Ishikawa (cell line): ENCODE measurements around the gene EID2B.
A peak's percentile ranks its signal among the peaks of the same experiment; 100 is the strongest.

Experiments
- CEBPB ChIP-seq: IDR thresholded peaks from 2 replicates; pipeline ENCODE4 v1.6.1; 2012
- CREB1 ChIP-seq: IDR thresholded peaks from 2 replicates; pipeline ENCODE4 v1.6.1; 2012; ENCODE audit warnings: low read depth
- EGR1 ChIP-seq: IDR thresholded peaks from 2 replicates; pipeline ENCODE4 v1.6.1; 2012
- EP300 ChIP-seq: IDR thresholded peaks from 2 replicates; pipeline ENCODE4 v1.6.1; 2012; ENCODE audit warnings: borderline replicate concordance
- FOXM1 ChIP-seq: IDR thresholded peaks from 2 replicates; pipeline ENCODE4 v1.6.1; 2012; ENCODE audit warnings: low read depth, borderline replicate concordance
- NFIC ChIP-seq: IDR thresholded peaks from 2 replicates; pipeline ENCODE4 v1.6.1; 2012
- RAD21 ChIP-seq: IDR thresholded peaks from 2 replicates; pipeline ENCODE4 v1.6.1; 2012; ENCODE audit warnings: low read depth
- TAF1 ChIP-seq: IDR thresholded peaks from 2 replicates; pipeline ENCODE4 v1.6.1; 2012; ENCODE audit warnings: low read depth, mild to moderate bottlenecking
- TCF12 ChIP-seq: IDR thresholded peaks from 2 replicates; pipeline ENCODE4 v1.6.1; 2012; ENCODE audit warnings: low read depth
- TEAD4 ChIP-seq: IDR thresholded peaks from 2 replicates; pipeline ENCODE4 v1.6.1; 2012
- YY1 ChIP-seq: IDR thresholded peaks from 2 replicates; pipeline ENCODE4 v1.6.1; 2012; ENCODE audit warnings: low read depth
- ZBTB7A ChIP-seq: IDR thresholded peaks from 2 replicates; pipeline ENCODE4 v1.6.1; 2012; ENCODE audit warnings: low read depth
- TF ChIP-seq, protein P1 (sequence below): IDR thresholded peaks from 2 replicates; pipeline ENCODE4 v1.6.1; 2012
- TF ChIP-seq, protein P2 (sequence below): IDR thresholded peaks from 2 replicates; pipeline ENCODE4 v1.6.1; 2012
- TF ChIP-seq, protein P3 (sequence below): IDR thresholded peaks from 2 replicates; pipeline ENCODE4 v1.6.1; 2012; ENCODE audit warnings: low read depth, mild to moderate bottlenecking

EID2B gene, protein sequence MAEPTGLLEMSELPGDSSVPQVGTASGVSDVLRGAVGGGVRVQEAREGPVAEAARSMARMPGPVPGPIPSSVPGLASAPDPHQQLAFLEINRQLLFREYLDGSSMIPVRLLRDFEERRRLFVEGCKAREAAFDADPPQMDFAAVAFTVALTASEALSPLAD

DNA sequence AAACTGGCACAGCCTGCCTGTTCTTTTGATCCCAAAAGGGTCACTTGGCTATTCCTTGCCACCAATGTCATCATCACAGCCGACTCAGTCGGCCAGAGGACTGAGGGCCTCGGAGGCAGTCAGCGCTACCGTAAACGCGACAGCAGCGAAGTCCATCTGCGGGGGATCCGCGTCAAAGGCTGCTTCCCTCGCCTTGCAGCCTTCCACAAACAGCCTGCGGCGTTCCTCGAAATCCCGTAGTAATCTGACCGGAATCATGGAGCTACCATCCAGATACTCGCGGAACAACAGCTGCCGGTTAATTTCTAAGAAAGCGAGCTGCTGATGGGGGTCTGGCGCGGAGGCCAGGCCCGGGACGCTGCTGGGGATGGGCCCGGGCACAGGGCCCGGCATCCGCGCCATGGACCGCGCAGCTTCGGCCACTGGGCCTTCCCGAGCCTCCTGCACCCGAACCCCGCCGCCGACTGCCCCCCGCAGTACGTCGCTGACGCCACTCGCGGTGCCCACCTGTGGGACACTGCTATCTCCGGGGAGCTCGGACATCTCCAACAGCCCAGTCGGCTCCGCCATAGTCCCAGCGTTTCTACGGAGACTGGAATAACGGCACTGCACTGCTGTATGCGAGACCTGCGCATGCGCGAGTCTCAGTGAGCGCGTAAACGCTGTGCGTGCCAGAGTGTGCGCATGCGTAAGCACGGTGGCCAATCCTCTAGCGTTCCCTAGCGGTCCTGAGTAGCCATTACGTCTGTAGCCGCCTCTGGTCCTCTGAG is at the start of gene EID2B:
EID2B (minus strand) TSS at position 620 of the 770 bp plus-strand sequence; CDS start at position 570, 50 bp downstream.
- no peak for TF ChIP-seq ZBTB7A
- TF ChIP-seq, protein P1, sequence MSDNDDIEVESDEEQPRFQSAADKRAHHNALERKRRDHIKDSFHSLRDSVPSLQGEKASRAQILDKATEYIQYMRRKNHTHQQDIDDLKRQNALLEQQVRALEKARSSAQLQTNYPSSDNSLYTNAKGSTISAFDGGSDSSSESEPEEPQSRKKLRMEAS = peak; percentile 21; the same call in 1 of the 2 replicates
- no peak for TF ChIP-seq NFIC
- TF ChIP-seq TEAD4 = no peak
- TF ChIP-seq CEBPB = no peak
- peak; percentile 80 for TF ChIP-seq YY1
- TF ChIP-seq FOXM1 = no peak
- TF ChIP-seq TAF1 = peak; percentile 69; the same call in 1 of the 2 replicates
- TF ChIP-seq, protein P2, sequence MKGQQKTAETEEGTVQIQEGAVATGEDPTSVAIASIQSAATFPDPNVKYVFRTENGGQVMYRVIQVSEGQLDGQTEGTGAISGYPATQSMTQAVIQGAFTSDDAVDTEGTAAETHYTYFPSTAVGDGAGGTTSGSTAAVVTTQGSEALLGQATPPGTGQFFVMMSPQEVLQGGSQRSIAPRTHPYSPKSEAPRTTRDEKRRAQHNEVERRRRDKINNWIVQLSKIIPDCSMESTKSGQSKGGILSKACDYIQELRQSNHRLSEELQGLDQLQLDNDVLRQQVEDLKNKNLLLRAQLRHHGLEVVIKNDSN = no peak
- TF ChIP-seq RAD21 = peak; percentile 99
- no peak for TF ChIP-seq EGR1
- no peak for TF ChIP-seq EP300

DNA sequence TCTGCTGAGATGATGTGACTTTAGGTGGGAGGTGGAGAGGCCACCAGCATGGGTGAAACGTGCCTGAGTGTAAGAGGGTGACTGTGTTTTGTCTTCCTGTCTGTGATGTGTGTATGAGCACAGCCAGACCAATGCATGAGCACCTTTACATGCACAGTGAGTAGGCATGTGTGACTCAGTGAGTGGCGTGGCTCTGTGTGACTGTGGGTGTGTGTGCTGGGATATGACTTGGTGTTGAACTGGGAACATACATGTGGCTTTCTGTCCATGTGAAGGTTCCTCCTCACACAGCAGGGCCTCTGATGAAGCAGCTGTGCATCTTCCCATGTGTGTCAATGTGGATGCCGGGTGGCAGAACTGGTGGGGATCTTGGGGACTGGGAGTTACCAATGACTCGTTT is 49.8 kb upstream of the EID2B start:
- TF ChIP-seq EGR1 (no peak), TAF1 (no peak), EP300 (no peak), YY1 (no peak), RAD21 (no peak), NFIC (no peak), CREB1 (no peak), CEBPB (no peak), ZBTB7A (no peak), TCF12 (no peak)
- TF ChIP-seq, protein P1 = no peak
- TF ChIP-seq, protein P2 = no peak
- TF ChIP-seq, protein P3, sequence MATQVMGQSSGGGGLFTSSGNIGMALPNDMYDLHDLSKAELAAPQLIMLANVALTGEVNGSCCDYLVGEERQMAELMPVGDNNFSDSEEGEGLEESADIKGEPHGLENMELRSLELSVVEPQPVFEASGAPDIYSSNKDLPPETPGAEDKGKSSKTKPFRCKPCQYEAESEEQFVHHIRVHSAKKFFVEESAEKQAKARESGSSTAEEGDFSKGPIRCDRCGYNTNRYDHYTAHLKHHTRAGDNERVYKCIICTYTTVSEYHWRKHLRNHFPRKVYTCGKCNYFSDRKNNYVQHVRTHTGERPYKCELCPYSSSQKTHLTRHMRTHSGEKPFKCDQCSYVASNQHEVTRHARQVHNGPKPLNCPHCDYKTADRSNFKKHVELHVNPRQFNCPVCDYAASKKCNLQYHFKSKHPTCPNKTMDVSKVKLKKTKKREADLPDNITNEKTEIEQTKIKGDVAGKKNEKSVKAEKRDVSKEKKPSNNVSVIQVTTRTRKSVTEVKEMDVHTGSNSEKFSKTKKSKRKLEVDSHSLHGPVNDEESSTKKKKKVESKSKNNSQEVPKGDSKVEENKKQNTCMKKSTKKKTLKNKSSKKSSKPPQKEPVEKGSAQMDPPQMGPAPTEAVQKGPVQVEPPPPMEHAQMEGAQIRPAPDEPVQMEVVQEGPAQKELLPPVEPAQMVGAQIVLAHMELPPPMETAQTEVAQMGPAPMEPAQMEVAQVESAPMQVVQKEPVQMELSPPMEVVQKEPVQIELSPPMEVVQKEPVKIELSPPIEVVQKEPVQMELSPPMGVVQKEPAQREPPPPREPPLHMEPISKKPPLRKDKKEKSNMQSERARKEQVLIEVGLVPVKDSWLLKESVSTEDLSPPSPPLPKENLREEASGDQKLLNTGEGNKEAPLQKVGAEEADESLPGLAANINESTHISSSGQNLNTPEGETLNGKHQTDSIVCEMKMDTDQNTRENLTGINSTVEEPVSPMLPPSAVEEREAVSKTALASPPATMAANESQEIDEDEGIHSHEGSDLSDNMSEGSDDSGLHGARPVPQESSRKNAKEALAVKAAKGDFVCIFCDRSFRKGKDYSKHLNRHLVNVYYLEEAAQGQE = no peak

DNA sequence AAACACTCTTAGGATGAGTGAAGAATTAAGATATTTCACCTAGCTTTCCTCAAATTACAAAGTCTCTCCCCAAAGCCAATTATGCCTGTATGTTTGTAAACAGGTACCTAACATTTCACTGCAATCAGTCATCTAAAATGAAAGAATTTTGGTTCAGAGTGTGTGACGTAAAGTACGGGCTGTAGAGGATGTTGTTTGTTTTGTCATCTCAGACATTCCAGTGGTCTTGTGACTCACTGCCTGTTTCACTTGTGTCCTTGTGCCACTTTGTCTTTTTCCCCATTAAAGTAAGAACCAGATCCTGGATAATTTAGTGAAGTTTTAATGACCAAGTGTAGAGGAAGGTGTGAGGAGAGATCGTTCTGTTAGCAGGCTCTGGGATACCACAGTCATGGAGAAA is 36.0 kb upstream of the EID2B start:
- TF ChIP-seq FOXM1 (no peak), CREB1 (no peak), EGR1 (no peak), ZBTB7A (no peak), RAD21 (no peak), YY1 (no peak), TAF1 (no peak), NFIC (no peak), TCF12 (no peak), TEAD4 (no peak), EP300 (no peak)
- TF ChIP-seq, protein P2 = no peak
- TF ChIP-seq, protein P1 = no peak

DNA sequence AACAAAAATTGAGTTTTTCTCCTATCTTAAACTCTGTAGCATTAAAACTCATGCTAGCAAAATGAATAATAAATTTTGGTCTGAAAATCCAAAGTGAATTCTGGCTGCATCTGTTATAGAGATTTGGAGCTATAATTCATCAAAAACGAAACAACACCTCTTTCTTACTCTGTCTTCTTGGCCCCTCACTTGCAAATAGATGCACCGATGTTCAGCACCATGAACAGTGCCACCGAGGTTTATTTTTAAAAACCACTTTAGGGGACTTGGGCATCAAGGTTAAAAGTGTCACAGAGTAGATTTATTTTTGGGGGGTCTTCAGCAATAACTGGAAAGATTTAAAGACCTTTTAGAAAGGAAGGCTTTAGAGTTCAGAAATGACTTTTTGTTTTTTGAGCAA is 33.4 kb upstream of the EID2B start:
- TF ChIP-seq, protein P3 = peak; percentile 82
- no peak for TF ChIP-seq EP300

DNA sequence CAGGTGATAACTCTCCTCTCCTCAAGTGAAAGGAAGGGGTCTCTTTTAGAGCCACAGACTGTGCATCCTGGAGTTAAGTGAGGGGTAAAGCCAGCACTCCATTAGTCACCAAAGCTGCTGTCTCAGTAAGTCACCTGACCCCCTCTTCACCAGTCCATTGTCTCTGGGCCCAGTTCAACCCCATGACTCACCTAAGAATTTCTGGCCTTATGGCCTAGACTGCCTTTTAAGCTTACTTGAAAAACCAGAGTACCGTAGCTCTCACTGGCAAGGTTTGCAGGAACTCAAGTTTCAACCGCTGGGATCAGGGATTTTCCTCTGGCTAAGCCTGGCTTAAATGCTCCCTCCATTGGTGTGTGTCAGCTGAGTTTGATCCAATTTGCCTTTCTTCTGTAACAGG is 30.8 kb upstream of the EID2B start:
- no peak for TF ChIP-seq FOXM1
- TF ChIP-seq, protein P2 = no peak
- TF ChIP-seq, protein P1 = no peak
- TF ChIP-seq RAD21 = no peak
- no peak for TF ChIP-seq CREB1
- no peak for TF ChIP-seq YY1
- no peak for TF ChIP-seq TCF12
- TF ChIP-seq NFIC = no peak
